ENCODE results near the gene MITF. TPM values are rescaled to one million over a fixed set of nuclear protein-coding genes. Genes with fewer than 3 reads are reported as not detected.

The MITF gene
- total RNA-seq, 1 experiment from 2014 or later, result 40.3 TPM

- CTCF ChIA-PET, result no interaction called here
- no peak overlapping the region for H3K27ac Mint-ChIP-seq (ENCODE audit: unreplicated experiment)
- H3K9me3 Mint-ChIP-seq (ENCODE audit: low read depth, unreplicated experiment), result no peaks in the 10 kb centered on the region
- DNase-seq, result no peak
- BruUV-seq (replicated peaks), result no TSS peak
- intact Hi-C loops (cut with micrococcal nuclease; ENCODE audit: unreplicated experiment), result no loop called here
- no peak overlapping the region for H3K4me3 Mint-ChIP-seq (ENCODE audit: low read depth, unreplicated experiment)
- no peak for TF ChIP-seq CTCF (IDR thresholded peaks at IDR 0.05; ENCODE audit: unreplicated experiment)
- no peaks in the 10 kb centered on the region for H3K27me3 Mint-ChIP-seq (ENCODE audit: unreplicated experiment)
- H3K4me1 Mint-ChIP-seq (ENCODE audit: low read depth, unreplicated experiment), result no peaks in the 10 kb centered on the region
- H3K36me3 Mint-ChIP-seq (ENCODE audit: insufficient read depth, unreplicated experiment), result no peaks in the 10 kb centered on the region
Measured at GRCh38 chr3:69921651-69922050, 182.4 kb downstream of the MITF start.

- H3K27ac Mint-ChIP-seq (ENCODE audit: unreplicated experiment), result no peak overlapping the region
- H3K4me3 Mint-ChIP-seq (ENCODE audit: low read depth, unreplicated experiment), result no peak overlapping the region
- CTCF ChIA-PET, result no interaction called here
- no TSS peak for BruUV-seq (replicated peaks)
- TF ChIP-seq CTCF (IDR thresholded peaks at IDR 0.05; ENCODE audit: unreplicated experiment), result no peak
- H3K9me3 Mint-ChIP-seq (ENCODE audit: low read depth, unreplicated experiment), result no peaks in the 10 kb centered on the region
- DNase-seq, result no peak
- intact Hi-C loops (cut with micrococcal nuclease; ENCODE audit: unreplicated experiment), result no loop called here
- H3K36me3 Mint-ChIP-seq (ENCODE audit: insufficient read depth, unreplicated experiment), result no peaks in the 10 kb centered on the region
- H3K4me1 Mint-ChIP-seq (ENCODE audit: low read depth, unreplicated experiment), result no peaks in the 10 kb centered on the region
- no peaks in the 10 kb centered on the region for H3K27me3 Mint-ChIP-seq (ENCODE audit: unreplicated experiment)
Measured at GRCh38 chr3:69922521-69923000, 183.3 kb downstream of the MITF start.

- Mint-ChIP-seq H3K36me3 (ENCODE audit: insufficient read depth, unreplicated experiment) (peaks cover 5% of the 10 kb centered on the region), H3K4me1 (ENCODE audit: low read depth, unreplicated experiment) (peaks cover 7% of the 10 kb centered on the region), H3K27me3 (ENCODE audit: unreplicated experiment) (no peaks in the 10 kb centered on the region), H3K4me3 (ENCODE audit: low read depth, unreplicated experiment) (no peak overlapping the region), H3K27ac (ENCODE audit: unreplicated experiment) (no peak overlapping the region), H3K9me3 (ENCODE audit: low read depth, unreplicated experiment) (no peaks in the 10 kb centered on the region)
- BruUV-seq (replicated peaks), result no TSS peak
- intact Hi-C loops (cut with micrococcal nuclease; ENCODE audit: unreplicated experiment), result no loop called here
- CTCF ChIA-PET, result no interaction called here
- no peak for DNase-seq
- no peak for TF ChIP-seq CTCF (IDR thresholded peaks at IDR 0.05; ENCODE audit: unreplicated experiment)
Measured at GRCh38 chr3:69925506-69925905, 186.2 kb downstream of the MITF start.

- H3K4me1 Mint-ChIP-seq (ENCODE audit: low read depth, unreplicated experiment), result peaks cover 7% of the 10 kb centered on the region
- peaks cover 5% of the 10 kb centered on the region for H3K36me3 Mint-ChIP-seq (ENCODE audit: insufficient read depth, unreplicated experiment)
- no peak for TF ChIP-seq CTCF (IDR thresholded peaks at IDR 0.05; ENCODE audit: unreplicated experiment)
- no TSS peak for BruUV-seq (replicated peaks)
- CTCF ChIA-PET, result no interaction called here
- H3K27me3 Mint-ChIP-seq (ENCODE audit: unreplicated experiment), result no peaks in the 10 kb centered on the region
- no peaks in the 10 kb centered on the region for H3K9me3 Mint-ChIP-seq (ENCODE audit: low read depth, unreplicated experiment)
- no peak overlapping the region for H3K27ac Mint-ChIP-seq (ENCODE audit: unreplicated experiment)
- no peak for DNase-seq
- H3K4me3 Mint-ChIP-seq (ENCODE audit: low read depth, unreplicated experiment), result no peak overlapping the region
- intact Hi-C loops (cut with micrococcal nuclease; ENCODE audit: unreplicated experiment), result no loop called here
Measured at GRCh38 chr3:69926385-69926784, 187.1 kb downstream of the MITF start.

Measured in Calu3 (cell line).